T47D (cell line): ENCODE measurements around the gene CBX1.
"Not testable (repeated sequence)": the region's sequence is repeated elsewhere in the genome, so short reads cannot be mapped to it uniquely, and the experiment has no call there.

Experiments used
- DNase-seq, 2 experiments: peaks; one replicate each; pipeline versions ENCODE4 v3.0.0 to v3.0.0-alpha.2; 2011 to 2012; ENCODE audit warnings: low read depth in 1 of 2, low spot score in 1 of 2
- JUND ChIP-seq: IDR thresholded peaks from 2 replicates; pipeline ENCODE4 v1.6.1; 2012; ENCODE audit warnings: low read depth
- in situ Hi-C: cut with HindIII; loops from 2 replicates; pipeline ENCODE4 v1.10.0; 2016; ENCODE audit warnings: low sequenced_read_pairs, low pct_unique_long_range_greater_than_20kb

The CBX1 gene

GRCh38 chr17:48051283-48051682 lies 50.0 kb downstream of the CBX1 start:
- no peak for TF ChIP-seq JUND
- DNase-seq = no peak
- in situ Hi-C loops = no loop called here

- TF ChIP-seq JUND = no peak
- peak; percentile 63 to 95 for DNase-seq
- in situ Hi-C loops = no loop called here
Measured at GRCh38 chr17:48048384-48049126, 52.7 kb downstream of the CBX1 start.

GRCh38 chr17:48047741-48048383 lies 53.4 kb downstream of the CBX1 start, which contains the start of gene NFE2L1:
TSS of gene NFE2L1 (plus strand) at chr17:48048359. CDS start at chr17:48051119, 2,760 bp downstream.
- DNase-seq = peak; percentile 96 to 100
- in situ Hi-C loops = no loop called here
- no peak for TF ChIP-seq JUND

- no peak for TF ChIP-seq JUND
- in situ Hi-C loops = no loop called here
- no peak for DNase-seq
Measured at GRCh38 chr17:48047113-48047740, 54.1 kb downstream of the CBX1 start.

GRCh38 chr17:48046296-48046695 lies 55.0 kb downstream of the CBX1 start:
- no peak for DNase-seq
- no peak for TF ChIP-seq JUND
- in situ Hi-C loops = no loop called here

- no peak for TF ChIP-seq JUND
- DNase-seq = no peak
- in situ Hi-C loops = no loop called here
Measured at GRCh38 chr17:48045316-48046001, 55.8 kb downstream of the CBX1 start.

GRCh38 chr17:48044851-48045250 lies 56.4 kb downstream of the CBX1 start:
- TF ChIP-seq JUND = no peak
- DNase-seq = no peak
- in situ Hi-C loops = no loop called here

- no peak for DNase-seq
- in situ Hi-C loops = no loop called here
- TF ChIP-seq JUND = no peak
Measured at GRCh38 chr17:48043176-48043575, 58.1 kb downstream of the CBX1 start.

GRCh38 chr17:48038687-48039086 lies 62.6 kb downstream of the CBX1 start:
- no peak for TF ChIP-seq JUND
- no peak for DNase-seq
- in situ Hi-C loops = no loop called here

GRCh38 chr17:48037838-48038323 lies 63.4 kb downstream of the CBX1 start:
- DNase-seq = no peak
- TF ChIP-seq JUND = no peak
- in situ Hi-C loops = no loop called here

GRCh38 chr17:48037036-48037837 lies 64.0 kb downstream of the CBX1 start, which contains the start of gene COPZ2:
TSS of gene COPZ2 (minus strand) at chr17:48037797. CDS start at chr17:48037777, 20 bp downstream.
- in situ Hi-C loops = no loop called here
- no peak for TF ChIP-seq JUND
- peak; percentile 54 to 65 for DNase-seq

- in situ Hi-C loops = no loop called here
- DNase-seq = no peak
- TF ChIP-seq JUND = no peak
Measured at GRCh38 chr17:48036693-48037035, 64.6 kb downstream of the CBX1 start.

GRCh38 chr17:48034734-48035133 lies 66.5 kb downstream of the CBX1 start:
- in situ Hi-C loops, DNase-seq: not testable (repeated sequence)
